ENCODE data around the gene TSHZ2. TPM values are rescaled to one million over a fixed set of nuclear protein-coding genes. Genes with fewer than 3 reads are reported as not detected.
"Not testable (repeated sequence)": the region's sequence is repeated elsewhere in the genome, so short reads cannot be mapped to it uniquely, and the experiment has no call there.

Gene TSHZ2
- polyA plus RNA-seq, 5 donors: 9.5 to 15.8 (median 15.1) TPM

DNA sequence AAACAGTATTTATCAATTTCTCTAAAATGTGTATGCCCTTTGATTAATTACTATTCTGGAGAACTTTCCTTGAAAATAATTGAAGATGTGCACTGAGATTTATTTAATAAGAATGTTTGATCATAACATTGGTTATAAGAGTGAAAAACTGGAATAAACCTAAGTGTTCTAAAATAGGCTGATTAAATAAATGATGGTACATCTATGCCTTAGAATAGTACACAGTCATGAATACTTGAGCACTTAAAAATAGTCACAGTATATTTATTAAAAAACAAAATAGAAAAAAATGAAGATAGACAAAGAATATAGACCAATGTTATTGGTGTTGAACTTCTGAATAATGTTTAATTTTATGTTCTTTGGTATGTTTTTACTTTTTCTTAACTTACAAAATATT is 528.5 kb downstream of the TSHZ2 start:
- no peak for DNase-seq

DNA sequence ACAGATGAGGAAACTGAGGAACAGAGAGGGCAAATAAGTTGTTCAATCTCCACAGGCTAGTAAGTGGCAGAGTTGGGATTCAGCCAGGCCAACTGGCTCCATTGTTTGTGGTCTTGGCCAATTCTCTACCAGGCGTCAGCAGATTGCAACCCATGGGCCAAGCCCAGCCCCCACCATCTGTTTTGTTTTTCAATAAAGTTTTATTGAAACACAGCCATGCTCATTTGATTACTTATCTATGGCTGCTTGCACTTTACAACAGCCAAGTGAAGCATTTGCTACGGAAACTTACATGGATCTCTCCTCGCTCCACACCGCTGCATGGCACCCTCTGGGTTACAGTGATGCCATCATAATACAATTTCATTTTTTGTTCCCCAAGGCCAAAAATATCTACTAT is 530.7 kb downstream of the TSHZ2 start:
- DNase-seq: no peak

DNA sequence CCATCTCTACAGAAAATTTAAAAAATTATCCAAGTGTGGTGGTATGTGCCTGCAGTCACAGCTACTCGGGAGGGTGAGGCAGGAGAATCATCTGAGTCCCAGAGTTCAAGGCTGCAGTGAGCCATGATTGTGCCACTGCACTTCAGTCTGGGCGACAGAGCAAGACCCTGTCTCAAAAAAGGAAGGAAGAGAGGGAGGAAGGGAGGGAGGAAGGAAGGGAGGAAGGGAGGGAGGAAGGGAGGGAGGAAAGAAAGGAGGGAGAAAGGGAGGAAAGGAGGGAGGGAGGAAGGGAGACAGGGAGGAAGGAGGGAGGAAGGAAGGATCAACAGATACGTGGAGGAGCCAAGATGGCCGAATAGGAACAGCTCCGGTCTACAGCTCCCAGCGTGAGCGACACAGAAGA is 531.4 kb downstream of the TSHZ2 start:
- no peak for DNase-seq

DNA sequence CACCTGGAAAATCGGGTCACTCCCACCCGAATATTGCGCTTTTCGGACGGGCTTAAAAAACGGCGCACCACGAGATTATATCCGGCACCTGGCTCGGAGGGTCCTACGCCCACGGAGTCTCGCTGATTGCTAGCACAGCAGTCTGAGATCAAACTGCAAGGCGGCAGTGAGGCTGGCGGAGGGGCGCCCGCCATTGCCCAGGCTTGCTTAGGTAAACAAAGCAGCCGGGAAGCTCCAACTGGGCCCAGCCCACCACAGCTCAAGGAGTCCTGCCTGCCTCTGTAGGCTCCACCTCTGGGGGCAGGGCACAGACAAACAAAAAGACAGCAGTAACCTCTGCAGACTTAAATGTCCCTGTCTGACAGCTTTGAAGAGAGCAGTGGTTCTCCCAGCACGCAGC is 531.9 kb downstream of the TSHZ2 start:
- DNase-seq: not testable (repeated sequence)

DNA sequence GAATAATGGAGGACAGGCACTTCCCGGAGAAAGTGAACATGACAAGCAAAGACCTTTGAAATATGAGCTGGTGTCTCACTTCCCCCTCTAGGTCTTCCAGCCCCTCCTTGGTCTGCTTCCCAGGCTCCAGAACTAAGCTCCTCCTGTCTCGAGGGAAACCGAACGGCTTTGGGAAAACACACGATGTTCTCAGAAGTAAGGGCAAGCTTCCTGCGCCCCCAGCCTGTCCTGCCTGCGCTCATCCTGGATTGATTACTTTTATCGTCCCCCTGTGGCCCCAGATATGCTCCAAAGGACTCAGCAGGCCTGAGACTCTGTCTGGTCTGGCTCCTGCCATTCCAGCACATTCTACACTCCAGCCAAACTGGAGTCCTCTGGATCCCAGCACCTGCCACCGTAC is 538.1 kb downstream of the TSHZ2 start:
- no peak for DNase-seq

DNA sequence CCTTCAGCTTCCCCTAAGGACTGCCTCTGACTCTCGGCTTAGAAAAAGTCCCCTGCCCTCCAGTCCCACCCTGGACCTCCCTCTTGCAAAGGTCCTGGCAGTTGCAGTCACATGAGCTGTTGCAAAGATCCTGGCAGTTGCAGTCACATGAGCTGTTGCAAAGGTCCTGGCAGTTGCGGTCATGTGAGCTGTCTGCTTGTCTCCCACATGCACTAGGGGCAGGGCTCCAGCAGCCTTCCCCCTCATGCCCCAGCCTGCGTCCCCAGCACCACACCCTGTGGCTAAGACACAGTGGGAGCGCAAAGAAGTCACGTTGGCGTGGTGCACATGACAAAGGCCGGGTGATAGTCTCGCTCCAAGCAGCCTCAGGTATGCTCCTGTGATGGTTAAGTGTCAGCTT is 538.5 kb downstream of the TSHZ2 start:
- DNase-seq: no peak

DNA sequence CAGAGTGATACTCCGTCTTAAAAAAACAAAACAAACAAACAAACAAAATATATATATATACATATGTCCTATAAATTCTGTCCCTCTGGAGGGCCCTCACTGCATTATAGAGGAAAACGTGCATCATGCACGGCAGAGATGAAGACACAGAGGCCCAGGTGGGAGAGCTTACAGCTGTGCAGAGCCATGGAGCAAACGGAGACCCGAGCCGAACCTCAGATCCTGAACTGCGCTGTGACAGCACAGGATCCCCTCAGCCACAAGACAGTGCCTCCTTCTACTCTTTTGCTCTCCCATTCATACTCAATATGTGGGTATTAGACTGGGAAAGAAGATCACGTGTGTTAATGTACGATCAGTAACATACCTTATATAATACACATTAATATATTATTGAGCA is 539.9 kb downstream of the TSHZ2 start:
- no peak for DNase-seq

DNA sequence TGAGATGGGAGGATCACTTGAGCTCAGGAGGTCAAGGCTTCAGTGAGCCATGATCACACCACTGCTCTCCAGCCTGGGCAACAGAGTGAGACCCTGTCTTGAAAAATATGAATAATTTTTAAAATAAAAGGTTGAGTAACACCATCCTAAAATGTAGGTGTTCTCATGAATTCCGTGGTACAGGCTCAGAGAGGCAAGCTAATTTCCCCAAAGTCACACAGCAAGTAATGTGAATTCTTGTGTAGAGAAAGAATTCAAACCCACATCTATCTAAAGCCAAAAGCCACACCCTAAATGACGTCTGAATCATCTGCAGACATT is 541.0 kb downstream of the TSHZ2 start:
- no peak for DNase-seq

DNA sequence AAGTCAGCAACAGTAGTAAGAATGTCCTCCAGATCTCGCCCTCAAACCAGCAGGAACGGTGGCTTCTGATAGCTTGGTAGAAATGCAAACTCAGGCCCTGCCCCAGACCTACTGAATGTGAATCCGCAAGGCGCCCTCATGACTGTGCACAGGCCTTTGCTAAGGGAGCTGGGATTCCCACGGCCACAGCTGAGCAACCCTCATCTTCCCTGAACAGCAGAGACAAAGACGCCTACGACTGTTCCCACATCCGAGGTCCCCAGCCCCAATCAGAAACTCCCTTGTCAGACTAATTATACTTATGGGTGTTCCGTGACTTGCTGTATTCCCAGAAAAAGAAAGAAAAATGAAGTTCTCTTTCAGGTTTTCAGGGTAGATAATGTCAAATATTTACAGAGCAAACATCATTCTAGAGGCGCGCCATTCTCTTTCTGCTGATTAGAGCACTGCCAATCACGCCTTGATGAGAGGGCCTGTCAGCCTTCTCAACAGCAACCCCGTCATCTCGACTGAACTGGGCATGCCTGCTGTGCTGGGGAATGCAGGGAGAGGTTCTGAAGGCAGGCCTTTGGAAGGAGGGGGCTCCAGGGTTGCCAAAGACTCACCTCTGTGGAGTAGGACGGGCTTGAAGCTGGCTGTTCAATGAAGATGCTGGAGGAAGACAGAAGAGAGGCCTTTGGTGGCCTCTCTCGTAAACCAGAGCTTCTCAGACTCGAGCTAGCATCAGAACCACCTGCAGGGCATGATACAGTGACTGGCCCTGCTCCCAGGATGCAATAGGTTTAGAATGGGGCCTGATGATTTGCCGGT is 541.5 kb downstream of the TSHZ2 start:
- DNase-seq: no peak

DNA sequence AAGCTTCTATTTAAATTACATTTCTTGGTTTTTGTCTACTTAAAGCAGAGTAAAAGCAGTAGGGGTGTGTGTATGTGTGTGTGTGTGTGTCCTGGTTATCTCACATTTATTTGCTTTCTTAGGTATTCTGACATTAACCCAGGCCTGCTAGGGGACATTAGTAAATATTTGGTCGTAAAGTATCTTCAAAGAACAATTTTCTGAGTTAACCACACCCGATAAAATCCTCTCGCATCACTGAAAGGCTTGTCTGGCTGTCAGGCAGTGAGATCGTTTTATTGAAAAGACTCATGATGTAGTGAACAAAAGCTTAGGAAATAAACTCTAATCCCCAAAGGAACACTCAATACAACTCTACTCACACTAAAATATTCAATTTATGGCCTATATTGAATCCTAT is 543.6 kb downstream of the TSHZ2 start:
- DNase-seq: no peak

DNA sequence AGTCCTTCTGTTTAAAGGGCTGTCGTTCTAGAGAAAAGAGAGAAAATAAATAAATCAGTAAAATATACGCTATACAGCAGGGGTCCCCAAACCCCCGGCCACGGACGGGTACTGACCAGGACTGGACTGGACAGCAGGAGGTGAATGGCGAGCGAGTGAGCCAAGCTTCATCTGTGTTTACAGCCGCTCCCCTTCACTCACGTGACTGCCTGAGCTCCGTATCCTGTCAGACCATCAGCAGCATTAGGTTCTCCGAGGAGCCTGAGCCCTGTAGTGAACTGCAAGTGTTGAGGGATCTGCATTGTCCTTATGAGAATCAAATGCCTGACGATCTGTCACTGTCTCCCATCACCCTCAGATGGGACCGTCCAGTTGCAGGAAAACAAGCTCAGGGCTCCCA is 545.0 kb downstream of the TSHZ2 start:
- no peak for DNase-seq

DNA sequence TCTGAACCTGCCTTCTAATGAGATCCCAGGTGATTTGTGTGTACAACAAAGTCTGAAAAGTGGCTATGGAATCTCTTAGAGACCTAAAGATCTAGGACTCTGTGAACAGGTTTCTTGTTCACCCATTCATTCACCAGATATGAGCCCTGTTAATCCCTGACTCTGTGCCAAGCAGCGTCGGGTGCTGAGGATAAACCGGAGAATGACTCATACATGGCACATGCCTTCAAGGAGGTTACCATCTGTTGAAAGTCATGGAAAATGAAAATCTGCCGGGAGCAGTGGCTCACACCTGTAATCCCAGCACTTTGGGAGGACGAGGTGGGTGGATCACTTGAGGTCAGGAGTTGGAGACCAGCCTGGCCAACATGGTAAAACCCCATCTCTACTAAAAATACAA is 549.3 kb downstream of the TSHZ2 start:
- not testable (repeated sequence) for DNase-seq

DNA sequence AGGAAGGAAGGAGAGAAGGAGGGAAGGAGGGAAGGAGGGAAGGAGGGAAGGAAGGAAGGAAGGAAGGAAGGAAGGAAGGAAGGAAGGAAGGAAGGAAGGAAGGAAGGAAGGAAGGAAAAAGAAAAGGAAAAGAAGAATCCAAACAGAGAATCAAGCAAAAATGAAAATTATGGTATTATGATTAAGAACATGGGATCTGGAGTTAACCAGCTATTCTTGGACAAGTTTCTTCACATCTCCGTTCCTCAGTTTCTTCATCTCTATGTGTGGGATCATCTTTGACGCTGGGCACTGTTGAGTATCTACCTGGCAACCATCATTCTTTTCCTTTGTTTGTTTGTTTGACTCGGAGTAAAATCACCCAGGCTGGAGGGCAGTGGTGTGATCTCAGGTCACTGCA is 549.9 kb downstream of the TSHZ2 start:
- DNase-seq: no peak

DNA sequence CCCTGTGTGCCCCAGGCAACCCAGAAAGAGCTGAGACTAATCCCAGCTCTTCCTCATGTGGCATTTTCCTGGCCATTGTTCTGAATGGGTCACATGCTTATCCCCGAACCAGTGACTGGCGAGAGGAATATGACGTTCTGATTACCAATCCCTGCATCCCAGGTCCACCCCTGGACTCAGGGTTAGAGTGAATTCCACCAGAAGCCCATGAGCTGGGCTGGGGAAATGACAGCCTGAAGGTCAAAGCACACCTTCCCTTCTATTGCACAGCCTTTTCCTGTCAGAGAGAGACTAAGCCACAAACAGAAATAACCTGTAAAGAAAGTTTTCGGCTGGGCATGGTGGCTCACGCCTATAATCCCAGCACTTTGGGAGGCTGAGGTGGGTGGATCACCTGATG is 550.5 kb downstream of the TSHZ2 start:
- DNase-seq: no peak

DNA sequence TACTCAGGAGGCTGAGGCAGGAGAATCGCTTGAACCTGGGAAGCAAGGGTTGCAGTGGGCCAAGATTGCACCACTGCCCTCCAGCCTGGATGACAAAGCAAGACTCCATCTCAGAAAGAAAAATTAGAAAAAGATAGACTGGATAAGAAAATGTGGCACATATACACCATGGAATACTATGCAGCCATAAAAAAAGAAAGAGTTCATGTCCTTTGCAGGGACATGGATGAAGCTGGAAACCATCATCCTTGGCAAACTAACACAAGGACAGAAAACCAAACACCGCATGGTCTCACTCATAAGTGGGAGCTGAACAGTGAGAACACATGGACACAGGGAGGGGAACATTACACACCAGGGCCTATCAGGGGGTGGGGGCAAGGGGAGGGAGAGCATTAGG is 551.5 kb downstream of the TSHZ2 start:
- not testable (repeated sequence) for DNase-seq

DNA sequence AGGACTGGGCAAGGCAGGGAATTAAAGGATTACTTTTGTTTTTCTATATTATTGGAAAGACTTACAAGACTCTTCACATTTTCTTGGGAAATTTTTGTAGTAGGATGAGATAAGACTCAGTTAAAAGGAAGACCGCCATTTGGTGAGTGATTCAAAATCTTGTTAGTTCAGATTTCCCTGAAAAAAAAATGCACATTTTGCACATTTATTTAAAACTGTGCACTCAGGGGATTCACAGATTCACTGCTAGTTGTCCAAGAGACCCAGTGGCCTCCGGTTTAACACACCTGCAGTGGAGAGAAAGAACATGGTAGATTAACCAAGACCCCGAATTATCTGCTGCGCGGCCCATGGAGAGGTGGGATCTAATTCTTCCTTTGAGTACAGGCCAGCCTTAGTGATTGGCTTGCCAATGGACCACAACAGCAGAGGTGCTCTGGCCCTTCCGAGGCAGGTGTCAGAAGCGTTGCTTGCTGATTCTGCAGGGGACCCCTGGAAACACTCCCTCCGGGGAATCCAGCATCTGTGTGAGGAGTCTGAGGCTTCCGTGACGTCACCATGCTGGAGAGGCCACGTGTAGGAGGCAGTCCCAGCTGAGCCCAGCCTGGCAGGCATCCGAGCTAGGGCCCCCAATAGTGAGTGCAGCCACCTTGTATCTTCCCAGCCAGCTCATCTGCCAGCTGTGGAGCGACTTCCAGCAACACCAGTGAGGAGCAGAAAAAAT is 552.6 kb downstream of the TSHZ2 start:
- no peak for DNase-seq

DNA sequence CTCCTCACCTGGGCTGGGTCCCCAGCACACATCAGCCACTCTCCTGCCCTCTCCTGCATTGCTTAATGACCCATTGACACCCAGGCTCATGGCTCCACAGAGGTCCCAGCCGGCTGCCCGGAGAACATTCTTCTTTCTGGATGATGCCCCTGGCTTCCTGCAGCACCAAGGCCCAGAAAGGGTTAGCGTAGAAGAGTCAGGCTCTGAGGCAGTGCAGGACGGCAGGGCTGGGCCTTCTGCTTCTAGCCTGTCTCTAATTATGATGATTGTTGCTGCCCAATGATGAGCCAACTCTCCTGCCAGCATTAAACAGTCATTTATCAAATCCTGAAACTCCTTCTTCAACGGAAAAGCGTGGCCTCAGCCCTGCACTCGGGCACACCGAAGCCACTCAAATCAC is 555.0 kb downstream of the TSHZ2 start:
- no peak for DNase-seq

DNA sequence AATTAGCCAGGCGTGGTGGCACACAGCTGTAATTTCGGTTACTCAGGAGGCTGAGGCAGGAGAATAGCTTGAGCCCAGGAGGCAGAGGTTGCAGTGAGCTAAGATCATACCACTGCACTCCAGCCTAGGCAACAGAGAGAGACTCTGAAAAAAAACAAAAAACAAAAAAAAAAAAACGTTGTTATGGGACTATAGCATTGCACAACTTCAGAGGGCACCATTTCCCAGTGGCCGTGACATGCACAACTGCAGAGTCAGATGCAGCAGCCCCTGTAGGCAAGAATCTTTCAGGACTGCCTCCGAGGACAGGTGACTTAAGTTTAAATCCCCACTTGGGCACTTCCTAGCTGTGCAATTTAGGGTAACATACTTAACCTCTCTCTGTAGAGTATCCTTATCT is 557.5 kb downstream of the TSHZ2 start:
- no peak for DNase-seq

DNA sequence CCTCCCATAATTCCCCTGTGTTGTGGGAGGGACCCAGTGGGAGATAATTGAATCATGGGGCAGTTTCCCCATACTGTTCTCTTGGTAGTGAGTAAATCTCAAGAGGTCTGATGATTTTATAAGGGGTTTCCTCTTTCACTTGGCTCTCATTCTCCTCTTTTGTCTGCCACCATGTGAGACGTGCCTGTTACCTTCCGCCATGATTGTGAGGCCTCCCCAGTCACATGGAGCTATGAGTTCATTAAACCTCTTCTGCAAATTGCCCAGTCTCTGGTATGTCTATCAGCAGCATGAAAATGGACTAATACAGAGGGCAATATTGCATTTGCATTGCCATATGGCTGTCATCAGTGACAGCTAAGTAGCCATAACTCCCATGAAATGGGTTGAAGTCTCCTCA is 558.3 kb downstream of the TSHZ2 start:
- no peak for DNase-seq

DNA sequence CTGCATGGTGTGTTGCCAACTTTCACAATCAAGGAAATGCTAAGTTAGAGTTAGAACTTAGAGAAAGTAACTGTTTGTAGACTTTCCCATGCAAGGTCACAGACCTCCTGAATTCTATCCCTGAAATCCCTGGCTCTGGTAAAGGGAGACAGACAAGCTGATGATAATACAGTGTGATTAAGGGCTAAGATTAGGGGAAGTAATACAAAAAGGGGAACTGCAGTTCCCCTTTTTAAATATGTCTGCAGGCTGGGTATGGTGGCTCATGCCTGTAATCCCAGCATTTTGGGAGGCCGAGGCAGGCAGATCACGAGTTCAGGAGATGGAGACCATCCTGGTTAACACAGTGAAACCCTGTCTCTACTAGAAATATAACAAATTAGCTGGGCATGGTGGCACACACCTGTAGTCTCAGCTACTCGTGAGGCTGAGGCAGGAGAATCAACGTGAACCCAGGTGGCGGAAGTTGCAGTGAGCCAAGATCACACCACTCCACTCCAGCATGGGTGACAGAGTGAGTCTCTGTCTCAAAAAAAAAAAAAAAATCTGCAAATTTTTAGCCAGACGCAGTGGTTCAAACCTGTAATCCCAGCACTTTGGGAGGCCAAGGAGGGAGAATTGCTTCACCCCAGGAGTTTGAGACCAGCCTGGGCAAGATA is 560.6 kb downstream of the TSHZ2 start:
- not testable (repeated sequence) for DNase-seq

DNA sequence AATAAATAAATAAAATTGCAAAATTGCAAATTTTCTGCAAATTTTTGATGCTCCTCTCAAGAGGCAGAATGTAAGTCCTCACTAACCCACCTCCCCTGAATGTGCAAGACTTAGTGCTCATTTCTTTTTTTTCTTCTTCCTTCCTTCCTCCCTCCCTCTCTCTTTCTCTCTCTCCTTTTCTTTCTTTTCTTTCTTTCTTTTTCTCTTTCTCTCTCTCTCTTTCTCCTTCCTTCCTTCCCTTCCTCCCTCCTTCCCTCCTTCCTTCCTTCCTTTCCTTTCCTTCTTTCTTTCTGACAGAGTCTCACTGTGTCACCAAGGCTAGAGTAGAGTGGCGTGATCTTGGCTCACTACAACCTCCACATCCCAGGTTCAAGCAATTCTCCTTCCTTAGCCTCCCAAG is 561.3 kb downstream of the TSHZ2 start:
- no peak for DNase-seq

DNA sequence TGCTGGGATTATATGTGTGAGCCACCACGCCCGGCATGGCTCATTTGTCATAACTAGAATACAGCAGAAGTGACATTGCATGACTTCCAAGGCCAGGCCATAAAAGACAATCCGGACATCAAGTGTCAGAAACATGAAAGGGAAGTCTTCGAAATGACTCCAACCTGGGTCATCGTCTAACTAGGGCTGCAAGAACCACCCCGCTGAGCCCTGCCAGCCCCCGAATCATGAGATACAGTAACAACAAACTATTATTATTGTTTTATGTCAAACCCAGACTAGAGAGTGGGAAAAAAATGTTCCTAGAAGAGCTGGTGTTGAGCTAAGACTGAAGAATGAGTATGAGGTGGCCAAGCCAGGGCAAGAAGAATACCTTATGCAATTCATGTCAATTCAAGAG is 561.9 kb downstream of the TSHZ2 start:
- DNase-seq: no peak

DNA sequence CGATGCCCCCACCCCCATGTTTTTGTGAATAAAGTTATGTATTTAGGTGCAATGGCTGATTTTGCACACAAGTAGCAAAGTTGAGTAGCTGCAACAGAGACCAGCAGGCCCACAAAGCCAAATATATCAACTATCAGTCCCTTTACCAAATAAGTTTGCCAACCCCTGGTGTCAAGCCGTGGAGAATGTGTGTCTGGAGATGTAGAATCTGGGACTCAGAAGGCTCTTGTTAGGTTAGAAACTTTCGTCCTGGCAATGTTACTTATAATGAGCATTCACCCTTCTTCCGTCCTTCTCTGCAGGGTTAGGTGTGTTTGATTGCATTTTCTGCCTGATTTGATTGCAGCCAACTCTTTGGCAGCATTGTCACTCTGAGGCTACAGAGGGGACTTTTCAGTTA is 563.7 kb downstream of the TSHZ2 start:
- DNase-seq: no peak
